ENCODE measurements around the gene GRK5. TPM values are rescaled to one million over a fixed set of nuclear protein-coding genes. Genes with fewer than 3 reads are reported as not detected.
A peak's percentile ranks its signal among the peaks of the same experiment; 100 is the strongest.
"Not testable (repeated sequence)": the region's sequence is repeated elsewhere in the genome, so short reads cannot be mapped to it uniquely, and the experiment has no call there.

GRK5 gene
- total RNA-seq, 3 donors from 2014 or later (not counting 1 experiment from before 2014, with no cell fraction given) = 37.6 to 54.3 (median 47.9) TPM

GRCh38 chr10:119233821-119234220 is 26.4 kb downstream of the GRK5 start:
- Histone ChIP-seq H3K27me3 (ENCODE audit: control insufficient read depth, insufficient read depth, low read length) (no peaks in the 10 kb centered on the region), H3K36me3 (ENCODE audit: control insufficient read depth, insufficient read depth, low read length) (no peaks in the 10 kb centered on the region), H3K4me3 (ENCODE audit: low read length) (no peak overlapping the region), H3K9me3 (ENCODE audit: control insufficient read depth, insufficient read depth, low read length) (no peaks in the 10 kb centered on the region), H3K27ac (ENCODE audit: low read length) (no peak overlapping the region), H3K4me1 (ENCODE audit: control insufficient read depth, insufficient read depth, low read length) (peaks cover 20% of the 10 kb centered on the region)
- 64% methylated on average over 2 of the region's 3 CpGs for WGBS (ENCODE audit: insufficient coverage)
- Mint-ChIP-seq H3K4me3 (no peak overlapping the region), H3K9me3 (no peaks in the 10 kb centered on the region), H3K4me1 (peaks cover 75 to 86% of the 10 kb centered on the region in 2 donors), H3K27ac (peak overlapping the region; percentile 74 to 81), H3K27me3 (ENCODE audit: low read depth in 2 of 2) (no peaks in the 10 kb centered on the region), H3K36me3 (no peaks in the 10 kb centered on the region)
- intact Hi-C loops (cut with micrococcal nuclease) = loop anchor here (2.0 kb wide), 1 partner anchor 35 kb away; no protein-coding TSS in a partner anchor
- no peak for TF ChIP-seq CTCF (IDR thresholded peaks at IDR 0.05)
- DNase-seq (no peak), ATAC-seq (peak; percentile 35 to 55 (median 51))

DNA sequence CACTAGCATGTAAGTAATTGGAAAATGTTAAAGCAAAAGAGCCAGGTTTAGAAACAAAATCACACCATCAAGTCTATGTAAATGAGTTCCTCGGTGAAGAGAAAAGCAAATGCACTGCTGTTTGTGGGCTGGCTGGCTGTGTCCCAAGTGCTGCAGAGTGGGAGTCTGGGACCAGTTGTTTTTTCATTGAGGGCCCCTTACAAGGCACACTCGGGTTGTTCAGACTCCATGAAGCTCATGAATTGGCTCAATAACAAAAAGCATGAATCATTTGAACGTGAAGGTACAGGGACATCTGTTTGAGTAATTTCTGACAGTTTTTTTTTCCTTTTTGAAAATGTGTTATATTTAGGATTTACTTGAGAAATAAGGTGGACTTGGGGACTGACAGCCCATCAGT is 28.0 kb downstream of the GRK5 start:
- no peak for DNase-seq
- H3K27ac ChIP-seq (ENCODE audit: low read length) = no peak overlapping the region
- no peaks in the 10 kb centered on the region for H3K27me3 ChIP-seq (ENCODE audit: control insufficient read depth, insufficient read depth, low read length)
- no peak for ATAC-seq
- Mint-ChIP-seq H3K4me1 (peaks cover 61 to 71% of the 10 kb centered on the region in 2 donors), H3K27me3 (ENCODE audit: low read depth in 2 of 2) (no peaks in the 10 kb centered on the region), H3K36me3 (no peaks in the 10 kb centered on the region), H3K4me3 (no peak overlapping the region), H3K27ac (peak overlapping the region in 1 of 2 donors; percentile 81), H3K9me3 (no peaks in the 10 kb centered on the region)
- H3K4me3 ChIP-seq (ENCODE audit: low read length) = no peak overlapping the region
- no peak for TF ChIP-seq CTCF (IDR thresholded peaks at IDR 0.05)
- intact Hi-C loops (cut with micrococcal nuclease) = no loop called here
- H3K4me1 ChIP-seq (ENCODE audit: control insufficient read depth, insufficient read depth, low read length) = peaks cover 20% of the 10 kb centered on the region
- H3K36me3 ChIP-seq (ENCODE audit: control insufficient read depth, insufficient read depth, low read length) = no peaks in the 10 kb centered on the region
- no peaks in the 10 kb centered on the region for H3K9me3 ChIP-seq (ENCODE audit: control insufficient read depth, insufficient read depth, low read length)
- WGBS (ENCODE audit: insufficient coverage) = 56% methylated on average over 3 of the region's 3 CpGs

DNA sequence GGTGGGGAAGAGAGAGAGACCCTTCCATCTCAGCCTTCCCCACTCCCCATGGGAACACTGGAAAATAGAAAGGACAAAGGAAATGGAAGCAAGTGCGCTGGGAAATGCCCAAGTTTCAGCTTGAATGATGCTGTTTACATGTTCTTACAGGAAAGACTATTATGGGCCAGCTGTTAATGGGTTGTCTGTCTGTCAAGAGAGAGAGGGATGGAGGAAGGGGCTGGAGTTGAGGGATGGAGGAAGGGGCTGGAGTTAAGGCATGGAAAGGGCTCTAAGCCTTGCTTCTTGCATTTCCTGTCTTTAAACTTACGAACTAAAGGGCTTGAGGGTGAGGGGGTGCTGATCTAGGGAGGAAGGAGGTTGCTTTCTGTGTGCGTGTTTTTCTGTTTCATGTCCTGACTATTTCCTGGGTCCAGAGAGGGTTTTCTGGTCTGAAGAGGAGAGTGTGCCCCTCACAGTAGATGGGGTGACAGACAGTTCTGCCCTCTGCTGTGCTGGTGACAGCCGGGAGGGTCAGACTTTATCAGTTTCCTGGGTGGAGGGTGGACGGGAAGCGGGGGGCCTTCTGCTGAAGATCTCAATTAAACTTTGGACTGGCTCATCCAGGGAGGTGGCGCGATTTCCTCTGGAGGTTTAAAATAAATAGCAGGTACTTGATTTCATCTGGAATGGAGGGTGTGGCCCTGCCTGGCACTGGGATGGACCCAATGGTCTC is 30.5 kb downstream of the GRK5 start:
- H3K27ac Mint-ChIP-seq = peak overlapping the region; percentile 85 to 88
- DNase-seq (no peak), ATAC-seq (peak; percentile 30 to 66 (median 49))
- H3K36me3 ChIP-seq (ENCODE audit: control insufficient read depth, insufficient read depth, low read length) = no peaks in the 10 kb centered on the region
- TF ChIP-seq CTCF (IDR thresholded peaks at IDR 0.05) = no peak
- H3K4me1 Mint-ChIP-seq = peaks cover 63% of the 10 kb centered on the region in 2 donors
- no peak overlapping the region for H3K4me3 ChIP-seq (ENCODE audit: low read length)
- no peaks in the 10 kb centered on the region for H3K27me3 Mint-ChIP-seq (ENCODE audit: low read depth in 2 of 2)
- WGBS (ENCODE audit: insufficient coverage) = 68% methylated on average over 8 of the region's 8 CpGs
- no peaks in the 10 kb centered on the region for H3K27me3 ChIP-seq (ENCODE audit: control insufficient read depth, insufficient read depth, low read length)
- H3K27ac ChIP-seq (ENCODE audit: low read length) = no peak overlapping the region
- intact Hi-C loops (cut with micrococcal nuclease) = no loop called here
- no peaks in the 10 kb centered on the region for H3K9me3 ChIP-seq (ENCODE audit: control insufficient read depth, insufficient read depth, low read length)
- no peak overlapping the region for H3K4me3 Mint-ChIP-seq
- no peaks in the 10 kb centered on the region for H3K9me3 Mint-ChIP-seq
- H3K36me3 Mint-ChIP-seq = no peaks in the 10 kb centered on the region
- peaks cover 18% of the 10 kb centered on the region for H3K4me1 ChIP-seq (ENCODE audit: control insufficient read depth, insufficient read depth, low read length)

DNA sequence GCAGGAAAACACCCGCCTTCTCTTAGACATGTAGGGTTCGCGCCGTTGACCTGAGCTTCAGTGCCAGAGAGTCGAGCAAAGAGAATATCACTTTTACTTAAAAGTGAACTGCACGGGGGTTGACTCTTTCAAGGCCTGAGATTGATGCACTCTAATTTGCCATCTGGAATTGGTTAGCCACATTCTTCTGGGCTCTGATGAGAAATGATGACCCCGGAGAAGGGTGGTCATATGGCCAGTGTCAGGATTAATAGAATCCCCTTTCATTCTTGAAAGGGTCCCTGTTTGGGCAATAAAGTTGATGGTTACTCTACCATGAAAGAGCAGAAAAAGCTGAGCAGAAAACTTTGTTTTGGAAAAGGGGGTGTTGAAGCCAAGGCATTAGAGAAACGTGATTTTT is 31.2 kb downstream of the GRK5 start:
- Histone ChIP-seq H3K4me3 (ENCODE audit: low read length) (no peak overlapping the region), H3K27me3 (ENCODE audit: control insufficient read depth, insufficient read depth, low read length) (no peaks in the 10 kb centered on the region), H3K36me3 (ENCODE audit: control insufficient read depth, insufficient read depth, low read length) (no peaks in the 10 kb centered on the region), H3K9me3 (ENCODE audit: control insufficient read depth, insufficient read depth, low read length) (no peaks in the 10 kb centered on the region), H3K27ac (ENCODE audit: low read length) (no peak overlapping the region), H3K4me1 (ENCODE audit: control insufficient read depth, insufficient read depth, low read length) (peaks cover 11% of the 10 kb centered on the region)
- H3K4me1 Mint-ChIP-seq = peaks cover 59 to 61% of the 10 kb centered on the region in 2 donors
- peak overlapping the region; percentile 85 to 88 for H3K27ac Mint-ChIP-seq
- WGBS (ENCODE audit: insufficient coverage) = 90% methylated on average over 7 of the region's 8 CpGs
- H3K36me3 Mint-ChIP-seq = no peaks in the 10 kb centered on the region
- H3K27me3 Mint-ChIP-seq (ENCODE audit: low read depth in 2 of 2) = no peaks in the 10 kb centered on the region
- TF ChIP-seq CTCF (IDR thresholded peaks at IDR 0.05) = no peak
- H3K4me3 Mint-ChIP-seq = no peak overlapping the region
- DNase-seq (no peak), ATAC-seq (no peak)
- intact Hi-C loops (cut with micrococcal nuclease) = no loop called here
- no peaks in the 10 kb centered on the region for H3K9me3 Mint-ChIP-seq

- H3K36me3 ChIP-seq (ENCODE audit: control insufficient read depth, insufficient read depth, low read length); H3K36me3 Mint-ChIP-seq; H3K27ac ChIP-seq (ENCODE audit: low read length); H3K9me3 ChIP-seq (ENCODE audit: control insufficient read depth, insufficient read depth, low read length); H3K4me3 Mint-ChIP-seq; DNase-seq; intact Hi-C loops (cut with micrococcal nuclease); ATAC-seq; H3K27me3 ChIP-seq (ENCODE audit: control insufficient read depth, insufficient read depth, low read length); H3K27me3 Mint-ChIP-seq (ENCODE audit: low read depth in 2 of 2); H3K9me3 Mint-ChIP-seq; H3K4me3 ChIP-seq (ENCODE audit: low read length); H3K4me1 ChIP-seq (ENCODE audit: control insufficient read depth, insufficient read depth, low read length): not testable (repeated sequence)
- H3K27ac Mint-ChIP-seq = peak overlapping the region in 1 of 2 donors; percentile 88
- peaks cover 59 to 61% of the 10 kb centered on the region in 2 donors for H3K4me1 Mint-ChIP-seq
- 97% methylated on average over 6 of the region's 6 CpGs for WGBS (ENCODE audit: insufficient coverage)
Observed at GRCh38 chr10:119239015-119239414, 31.6 kb downstream of the GRK5 start.

Data from natural killer cell (primary cell).